Thyroid gland (tissue), 4 donors: ENCODE measurements around the gene RAB40A. TPM values are rescaled to one million over a fixed set of nuclear protein-coding genes. Genes with fewer than 3 reads are reported as not detected.

Experiments used
- DNase-seq, 2 donors: peaks; one replicate each; pipeline ENCODE4 v3.0.0-alpha.2; 2019
- H3K27ac ChIP-seq, 3 donors: fragments of 200-600 bp; sonication (generic); 1 replicate in 2 of 3; 2 replicates in 1 of 3; pipeline ENCODE4 v1.5.1; 2016 to 2019; ENCODE audit warnings: mild to moderate bottlenecking in 1 of 3, moderate library complexity in 1 of 3
- H3K27me3 ChIP-seq: fragments of 200-600 bp; sonication (generic); one replicate; pipeline ENCODE4 v1.5.1; 2019
- H3K36me3 ChIP-seq, 2 donors: fragments of 200-600 bp; sonication (generic); one replicate each; pipeline ENCODE4 v1.5.1; 2016 to 2019
- H3K4me1 ChIP-seq, 2 donors: fragments of 200-600 bp; sonication (generic); one replicate each; pipeline ENCODE4 v1.5.1; 2017 to 2019
- H3K4me3 ChIP-seq, 3 donors: fragments of 200-600 bp; sonication (generic); replicated peaks in 1 of 3; 1 replicate in 2 of 3; 2 replicates in 1 of 3; pipeline ENCODE4 v1.5.1; 2016; ENCODE audit warnings: mild to moderate bottlenecking in 1 of 3
- H3K9me3 ChIP-seq: fragments of 200-600 bp; sonication (generic); one replicate; pipeline ENCODE4 v1.5.1; 2017
- POLR2A ChIP-seq, 2 donors: fragments of 450-650 bp; IDR thresholded peaks; one replicate each; pipeline ENCODE4 v1.6.1; 2017; ENCODE audit warnings: antibody characterized with exemption in 2 of 2, mild to moderate bottlenecking in 2 of 2, moderate library complexity in 1 of 2
- WGBS, 2 donors: methylation state at CpG; one replicate each; pipeline ENCODE4 v1.1.5; 2017; 5-methylcytosine and 5-hydroxymethylcytosine counted together
- intact Hi-C: fragments of 100-400 bp; cut with DNase I; formaldehyde crosslinking; loops from one replicate; pipeline ENCODE4 v1.15.1; 2023
- total RNA-seq, 4 donors: library from RNA; depleted of rRNA; stranded (reverse); fragments of >200 nt; gene quantifications; one replicate each; pipeline ENCODE4 v1.2.3, GENCODE V29; 2016
- TF ChIP-seq, protein P1 (sequence below), 6 experiments: fragments of 200-600 bp in 3 of 6; fragments of 450-650 bp in 3 of 6; sonication (generic) in 3 of 6; IDR thresholded peaks; one replicate each; pipeline ENCODE4 v1.5.1; 2016 to 2019; ENCODE audit warnings: antibody characterized with exemption in 6 of 6, mild to moderate bottlenecking in 2 of 6, inconsistent platforms in 1 of 6, moderate library complexity in 1 of 6

The RAB40A gene
- total RNA-seq, 4 donors from 2014 or later: 0.33 to 0.71 (median 0.58) TPM

DNA sequence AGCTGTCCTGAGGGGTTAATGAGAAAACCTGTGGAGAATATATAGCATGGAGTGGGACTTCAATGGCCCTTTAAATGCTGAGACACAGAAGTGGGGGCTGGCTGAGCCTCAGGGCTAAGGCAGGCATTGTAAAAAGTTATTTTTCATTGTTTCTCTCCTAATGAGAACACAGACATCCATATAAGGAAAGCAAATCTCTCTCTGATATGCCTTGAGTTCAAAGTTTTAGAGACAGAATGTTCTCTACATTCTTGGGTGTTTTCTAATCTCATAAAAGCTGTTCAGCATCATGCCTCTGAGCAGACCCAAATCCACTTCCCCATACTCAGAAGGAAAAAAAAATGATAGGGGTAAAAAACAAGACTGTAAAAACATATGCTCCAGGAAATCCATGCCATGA, 16.8 kb upstream of the RAB40A start:
- H3K4me3 ChIP-seq: no peak overlapping the region
- DNase-seq: no peak
- H3K36me3 ChIP-seq: no peaks in the 10 kb centered on the region
- no peaks in the 10 kb centered on the region for H3K9me3 ChIP-seq
- H3K4me1 ChIP-seq: no peaks in the 10 kb centered on the region
- intact Hi-C loops: loop anchor here (10.0 kb wide), 1 partner anchor 139 kb away; no protein-coding TSS in a partner anchor
- TF ChIP-seq, protein P1, sequence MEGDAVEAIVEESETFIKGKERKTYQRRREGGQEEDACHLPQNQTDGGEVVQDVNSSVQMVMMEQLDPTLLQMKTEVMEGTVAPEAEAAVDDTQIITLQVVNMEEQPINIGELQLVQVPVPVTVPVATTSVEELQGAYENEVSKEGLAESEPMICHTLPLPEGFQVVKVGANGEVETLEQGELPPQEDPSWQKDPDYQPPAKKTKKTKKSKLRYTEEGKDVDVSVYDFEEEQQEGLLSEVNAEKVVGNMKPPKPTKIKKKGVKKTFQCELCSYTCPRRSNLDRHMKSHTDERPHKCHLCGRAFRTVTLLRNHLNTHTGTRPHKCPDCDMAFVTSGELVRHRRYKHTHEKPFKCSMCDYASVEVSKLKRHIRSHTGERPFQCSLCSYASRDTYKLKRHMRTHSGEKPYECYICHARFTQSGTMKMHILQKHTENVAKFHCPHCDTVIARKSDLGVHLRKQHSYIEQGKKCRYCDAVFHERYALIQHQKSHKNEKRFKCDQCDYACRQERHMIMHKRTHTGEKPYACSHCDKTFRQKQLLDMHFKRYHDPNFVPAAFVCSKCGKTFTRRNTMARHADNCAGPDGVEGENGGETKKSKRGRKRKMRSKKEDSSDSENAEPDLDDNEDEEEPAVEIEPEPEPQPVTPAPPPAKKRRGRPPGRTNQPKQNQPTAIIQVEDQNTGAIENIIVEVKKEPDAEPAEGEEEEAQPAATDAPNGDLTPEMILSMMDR (IDR thresholded peaks at IDR 0.05): no peak
- no peak for TF ChIP-seq POLR2A (IDR thresholded peaks at IDR 0.05)
- no peaks in the 10 kb centered on the region for H3K27me3 ChIP-seq
- H3K27ac ChIP-seq: no peak overlapping the region

DNA sequence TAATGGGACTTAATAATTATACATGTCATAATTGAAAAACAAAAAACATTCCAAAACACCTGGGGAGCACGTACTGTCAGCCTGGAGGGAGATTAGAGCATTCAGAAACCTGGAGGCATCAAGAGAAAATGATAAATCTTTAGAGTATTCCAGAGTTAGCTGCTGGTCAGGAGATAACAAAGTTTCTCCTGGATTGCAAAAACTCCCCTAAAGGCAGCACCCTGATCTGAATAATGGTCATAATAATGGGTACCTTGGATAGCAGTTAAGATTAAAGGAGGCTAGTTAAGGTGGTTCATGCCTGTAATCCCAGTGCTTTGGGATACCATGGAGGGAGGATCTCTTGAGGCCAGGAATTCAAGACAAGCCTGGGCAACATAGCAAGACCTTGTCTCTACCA, 15.9 kb upstream of the RAB40A start:
- no peaks in the 10 kb centered on the region for H3K9me3 ChIP-seq
- no peak overlapping the region for H3K27ac ChIP-seq
- WGBS, 2 donors: 86 to 91% methylated on average over 1 of the region's 1 CpG
- no peak overlapping the region for H3K4me3 ChIP-seq
- TF ChIP-seq, protein P1 (IDR thresholded peaks at IDR 0.05): no peak
- no peak for TF ChIP-seq POLR2A (IDR thresholded peaks at IDR 0.05)
- intact Hi-C loops: loop anchor here (10.0 kb wide), 1 partner anchor 140 kb away; no protein-coding TSS in a partner anchor
- no peaks in the 10 kb centered on the region for H3K27me3 ChIP-seq
- DNase-seq: no peak
- H3K4me1 ChIP-seq: no peaks in the 10 kb centered on the region
- H3K36me3 ChIP-seq: no peaks in the 10 kb centered on the region

DNA sequence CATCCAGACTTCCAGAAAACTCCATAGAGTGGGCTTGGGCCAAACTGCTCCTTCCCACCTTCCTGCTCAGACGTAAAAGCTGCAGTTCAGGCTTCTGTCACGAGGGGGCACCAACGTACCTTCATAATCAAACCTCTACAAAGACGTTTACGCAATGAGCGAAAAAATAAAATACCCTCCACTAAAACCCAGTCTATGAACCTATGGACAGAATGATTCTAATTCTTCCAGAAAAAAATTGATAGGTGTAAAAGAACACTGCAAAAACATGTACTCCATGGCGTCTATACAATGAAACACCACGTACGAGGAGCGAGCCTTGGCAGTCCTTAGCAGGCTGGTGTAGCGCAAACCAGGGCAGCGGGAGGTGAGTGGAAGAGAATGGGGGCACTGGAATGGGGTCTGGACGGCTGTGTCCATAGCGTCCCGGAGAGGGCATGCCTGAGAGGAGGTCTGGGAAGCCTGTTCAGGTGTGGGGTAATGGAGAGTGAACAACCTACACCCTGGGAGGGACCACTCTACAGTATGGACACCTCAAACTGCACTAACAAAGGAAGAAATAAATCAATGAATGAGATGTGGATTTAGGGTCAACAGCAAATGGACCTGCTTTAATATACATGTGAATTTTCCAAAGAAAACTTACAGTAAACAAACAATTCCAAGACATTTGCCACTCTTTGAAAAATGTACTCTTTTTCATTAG, 14.4 kb upstream of the RAB40A start:
- no peak overlapping the region for H3K4me3 ChIP-seq
- intact Hi-C loops: loop anchor here (5.0 to 10.0 kb wide), 2 partner anchors 141 to 284 kb away; no protein-coding TSS in a partner anchor

DNA sequence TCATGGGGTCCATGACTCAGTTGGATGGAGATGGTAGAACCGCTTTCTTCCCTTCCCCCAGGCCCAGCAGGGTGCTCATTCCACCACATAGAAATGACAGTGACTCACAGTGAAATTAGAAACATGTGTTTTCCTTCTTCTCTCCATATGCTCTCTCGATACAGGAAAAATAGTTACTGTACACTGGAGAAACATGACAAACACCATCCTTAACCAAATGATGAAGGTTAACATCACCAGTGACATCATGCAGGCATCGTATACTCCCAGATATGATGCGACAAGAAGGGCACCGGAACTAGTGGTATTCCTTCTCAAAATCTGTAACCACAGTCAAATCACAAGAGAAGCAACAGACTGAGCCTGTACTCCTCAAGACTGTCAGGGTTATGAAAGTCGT, 11.7 kb upstream of the RAB40A start:
- Histone ChIP-seq H3K9me3 (no peaks in the 10 kb centered on the region), H3K4me1 (no peaks in the 10 kb centered on the region), H3K4me3 (no peak overlapping the region), H3K36me3 (no peaks in the 10 kb centered on the region), H3K27ac (no peak overlapping the region), H3K27me3 (no peaks in the 10 kb centered on the region)
- 84% methylated on average over 6 of the region's 6 CpGs for WGBS, 2 donors
- DNase-seq: no peak
- intact Hi-C loops: loop anchor here (5.0 to 10.0 kb wide), 2 partner anchors 144 to 286 kb away; no protein-coding TSS in a partner anchor
- TF ChIP-seq POLR2A (IDR thresholded peaks at IDR 0.05): no peak
- TF ChIP-seq, protein P1 (IDR thresholded peaks at IDR 0.05): no peak

More for the DNA sequence above, 14.4 kb upstream of the RAB40A start:
- H3K9me3 ChIP-seq: no peaks in the 10 kb centered on the region
- no peaks in the 10 kb centered on the region for H3K36me3 ChIP-seq
- TF ChIP-seq POLR2A (IDR thresholded peaks at IDR 0.05): no peak
- TF ChIP-seq, protein P1 (IDR thresholded peaks at IDR 0.05): peak in 5 of 6 experiments; percentile 57 to 77 (median 71)
- H3K27me3 ChIP-seq: no peaks in the 10 kb centered on the region
- DNase-seq: peak; percentile 69 to 75
- H3K4me1 ChIP-seq: no peaks in the 10 kb centered on the region
- H3K27ac ChIP-seq: no peak overlapping the region
- 3 to 4% methylated on average over 15 of the region's 15 CpGs for WGBS, 2 donors

DNA sequence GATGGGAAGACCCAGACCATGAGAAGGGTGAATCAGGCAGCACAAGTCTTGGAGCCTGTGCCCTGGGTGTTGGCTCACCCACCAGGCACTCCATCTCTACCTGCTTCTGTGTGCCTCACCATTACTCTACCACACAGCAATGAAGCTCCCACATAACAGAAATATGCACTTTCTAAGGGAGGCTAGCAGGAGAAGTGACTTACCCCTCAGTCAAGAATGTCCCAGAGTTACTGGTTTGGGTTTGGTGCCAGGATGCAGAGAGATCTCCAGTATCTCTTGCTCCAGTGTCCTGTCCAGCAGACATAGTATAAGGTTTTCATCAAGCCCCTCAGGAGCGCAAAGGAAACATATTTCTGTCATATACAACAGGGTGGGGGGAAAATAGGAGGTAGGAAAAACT, 11.3 kb upstream of the RAB40A start:
- H3K9me3 ChIP-seq: no peaks in the 10 kb centered on the region
- H3K27me3 ChIP-seq: no peaks in the 10 kb centered on the region
- H3K36me3 ChIP-seq: no peaks in the 10 kb centered on the region
- no peak overlapping the region for H3K27ac ChIP-seq
- 100% methylated on average over 1 of the region's 1 CpG for WGBS, 2 donors
- no peak for TF ChIP-seq POLR2A (IDR thresholded peaks at IDR 0.05)
- TF ChIP-seq, protein P1 (IDR thresholded peaks at IDR 0.05): no peak
- DNase-seq: no peak
- H3K4me1 ChIP-seq: no peaks in the 10 kb centered on the region
- intact Hi-C loops: loop anchor here (5.0 to 10.0 kb wide), 2 partner anchors 144 to 287 kb away; no protein-coding TSS in a partner anchor
- H3K4me3 ChIP-seq: no peak overlapping the region
